ENCODE results near the gene IRX2. TPM values are rescaled to one million over a fixed set of nuclear protein-coding genes. Genes with fewer than 3 reads are reported as not detected.

Gene IRX2
- total and polyA plus RNA-seq, 8 donors, result 7.0 to 143 (median 8.6) TPM; not detected in 1

DNA sequence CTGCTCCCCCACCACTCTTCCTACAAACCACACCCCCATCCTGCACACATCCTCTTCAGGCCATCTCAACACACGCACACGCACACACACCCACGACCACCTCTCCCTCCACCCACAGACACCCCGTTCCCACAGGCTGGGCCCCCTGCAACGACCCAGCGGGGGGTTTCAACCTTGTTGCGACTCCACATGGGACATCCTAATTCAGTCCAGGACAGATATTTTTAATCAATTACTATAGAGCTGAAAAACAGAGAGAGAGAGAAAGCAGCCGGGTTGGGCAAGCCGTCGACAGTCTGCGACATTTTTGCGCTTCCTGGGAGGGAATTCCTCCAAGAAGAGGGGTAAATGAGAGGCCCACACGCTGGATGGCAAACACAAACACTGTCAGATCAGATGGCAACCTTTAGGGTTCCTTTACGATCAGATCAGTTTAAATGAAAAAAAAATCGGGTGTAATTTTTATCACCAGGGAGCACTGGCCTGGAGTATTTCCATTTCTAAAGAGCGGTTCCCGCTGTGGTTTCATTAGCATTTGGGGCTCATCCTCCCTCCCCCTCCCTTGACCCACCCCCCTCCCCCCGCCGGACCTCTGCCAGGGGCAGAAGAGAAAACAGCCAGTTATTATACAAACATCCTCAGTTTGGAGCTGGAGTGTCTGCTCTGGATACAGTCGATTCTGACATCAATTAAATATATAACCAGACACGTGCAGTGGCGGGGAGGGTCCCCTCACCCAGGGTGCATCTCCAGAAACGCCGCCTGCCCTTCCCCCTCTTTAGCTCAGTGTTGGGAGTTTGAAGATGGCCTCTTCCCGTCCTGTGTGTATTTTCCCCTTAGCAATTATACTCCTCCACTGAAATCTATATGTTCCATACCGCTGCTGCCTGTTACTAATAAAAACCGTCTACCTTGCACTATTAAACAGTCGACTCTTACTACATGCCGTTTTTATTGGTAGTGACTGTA, 2.3 kb upstream of the IRX2 start:
- TF ChIP-seq, protein P1, sequence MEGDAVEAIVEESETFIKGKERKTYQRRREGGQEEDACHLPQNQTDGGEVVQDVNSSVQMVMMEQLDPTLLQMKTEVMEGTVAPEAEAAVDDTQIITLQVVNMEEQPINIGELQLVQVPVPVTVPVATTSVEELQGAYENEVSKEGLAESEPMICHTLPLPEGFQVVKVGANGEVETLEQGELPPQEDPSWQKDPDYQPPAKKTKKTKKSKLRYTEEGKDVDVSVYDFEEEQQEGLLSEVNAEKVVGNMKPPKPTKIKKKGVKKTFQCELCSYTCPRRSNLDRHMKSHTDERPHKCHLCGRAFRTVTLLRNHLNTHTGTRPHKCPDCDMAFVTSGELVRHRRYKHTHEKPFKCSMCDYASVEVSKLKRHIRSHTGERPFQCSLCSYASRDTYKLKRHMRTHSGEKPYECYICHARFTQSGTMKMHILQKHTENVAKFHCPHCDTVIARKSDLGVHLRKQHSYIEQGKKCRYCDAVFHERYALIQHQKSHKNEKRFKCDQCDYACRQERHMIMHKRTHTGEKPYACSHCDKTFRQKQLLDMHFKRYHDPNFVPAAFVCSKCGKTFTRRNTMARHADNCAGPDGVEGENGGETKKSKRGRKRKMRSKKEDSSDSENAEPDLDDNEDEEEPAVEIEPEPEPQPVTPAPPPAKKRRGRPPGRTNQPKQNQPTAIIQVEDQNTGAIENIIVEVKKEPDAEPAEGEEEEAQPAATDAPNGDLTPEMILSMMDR (IDR thresholded peaks at IDR 0.05), result no peak
- TF ChIP-seq POLR2AphosphoS5 (IDR thresholded peaks at IDR 0.05) (no peak), POLR2A (IDR thresholded peaks at IDR 0.05) (no peak), EP300 (IDR thresholded peaks at IDR 0.05) (no peak)
- H3K27me3 ChIP-seq, result peaks cover 33 to 98% (median 81%) of the 10 kb centered on the region in 3 donors
- H3K27ac ChIP-seq, result peak overlapping the region; percentile 56 to 91 (median 87)
- no peaks in the 10 kb centered on the region for H3K9me3 ChIP-seq
- intact Hi-C loops (cut with DNase I; ENCODE audit: low total_unique reads), result no loop called here
- no peaks in the 10 kb centered on the region for H3K36me3 ChIP-seq
- DNase-seq, result no peak
- 9 to 23% (median 17%) methylated on average over 27 to 29 of the region's 29 CpGs for WGBS, 5 donors
- peak overlapping the region; percentile 42 to 68 (median 50) for H3K4me3 ChIP-seq
- peaks cover 30 to 80% (median 54%) of the 10 kb centered on the region in 4 donors for H3K4me1 ChIP-seq

DNA sequence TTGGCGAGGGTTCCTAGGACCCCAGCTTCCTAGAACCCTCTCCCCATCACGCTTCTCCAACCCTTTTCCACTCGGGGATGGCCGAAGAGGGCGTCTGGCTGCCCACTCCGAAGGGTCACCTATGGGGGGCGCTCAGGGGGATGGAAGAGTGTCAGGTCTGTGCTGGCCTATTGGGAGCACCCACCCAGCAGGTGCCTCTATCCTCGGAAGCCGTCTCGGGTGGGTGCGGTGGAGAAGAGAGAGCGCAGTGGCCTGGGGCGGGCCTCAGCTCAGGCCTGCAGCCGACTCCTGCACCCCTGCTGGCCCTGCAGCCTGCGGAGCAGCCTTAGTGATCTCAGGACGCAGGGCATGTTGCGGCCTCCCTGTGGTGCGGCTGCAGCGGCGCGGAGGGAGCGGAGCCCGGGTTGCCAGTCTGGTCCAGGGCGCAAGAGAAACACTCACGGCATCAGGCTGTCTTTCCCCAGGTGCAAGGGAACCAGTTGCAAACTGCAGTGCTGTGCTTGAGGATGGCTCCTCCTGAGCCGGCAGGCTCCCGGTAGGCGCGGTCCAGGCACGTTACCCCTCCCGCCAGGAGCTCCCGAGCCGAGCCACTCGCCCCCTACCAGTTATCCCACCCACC, 1.5 kb upstream of the IRX2 start:
- H3K9me3 ChIP-seq, result no peaks in the 10 kb centered on the region
- H3K27ac ChIP-seq, result peak overlapping the region; percentile 85 to 93 (median 87)
- H3K27me3 ChIP-seq, result peaks cover 40 to 98% (median 88%) of the 10 kb centered on the region in 3 donors
- peak; percentile 35 to 46 for DNase-seq
- intact Hi-C loops (cut with DNase I; ENCODE audit: low total_unique reads), result no loop called here
- 3 to 17% (median 6%) methylated on average over 19 to 34 of the region's 34 CpGs for WGBS, 5 donors
- peak overlapping the region; percentile 42 to 68 (median 50) for H3K4me3 ChIP-seq
- TF ChIP-seq, protein P1 (IDR thresholded peaks at IDR 0.05), result no peak
- TF ChIP-seq POLR2AphosphoS5 (IDR thresholded peaks at IDR 0.05) (no peak), POLR2A (IDR thresholded peaks at IDR 0.05) (no peak), EP300 (IDR thresholded peaks at IDR 0.05) (no peak)
- peaks cover 31 to 84% (median 58%) of the 10 kb centered on the region in 4 donors for H3K4me1 ChIP-seq
- H3K36me3 ChIP-seq, result no peaks in the 10 kb centered on the region

DNA sequence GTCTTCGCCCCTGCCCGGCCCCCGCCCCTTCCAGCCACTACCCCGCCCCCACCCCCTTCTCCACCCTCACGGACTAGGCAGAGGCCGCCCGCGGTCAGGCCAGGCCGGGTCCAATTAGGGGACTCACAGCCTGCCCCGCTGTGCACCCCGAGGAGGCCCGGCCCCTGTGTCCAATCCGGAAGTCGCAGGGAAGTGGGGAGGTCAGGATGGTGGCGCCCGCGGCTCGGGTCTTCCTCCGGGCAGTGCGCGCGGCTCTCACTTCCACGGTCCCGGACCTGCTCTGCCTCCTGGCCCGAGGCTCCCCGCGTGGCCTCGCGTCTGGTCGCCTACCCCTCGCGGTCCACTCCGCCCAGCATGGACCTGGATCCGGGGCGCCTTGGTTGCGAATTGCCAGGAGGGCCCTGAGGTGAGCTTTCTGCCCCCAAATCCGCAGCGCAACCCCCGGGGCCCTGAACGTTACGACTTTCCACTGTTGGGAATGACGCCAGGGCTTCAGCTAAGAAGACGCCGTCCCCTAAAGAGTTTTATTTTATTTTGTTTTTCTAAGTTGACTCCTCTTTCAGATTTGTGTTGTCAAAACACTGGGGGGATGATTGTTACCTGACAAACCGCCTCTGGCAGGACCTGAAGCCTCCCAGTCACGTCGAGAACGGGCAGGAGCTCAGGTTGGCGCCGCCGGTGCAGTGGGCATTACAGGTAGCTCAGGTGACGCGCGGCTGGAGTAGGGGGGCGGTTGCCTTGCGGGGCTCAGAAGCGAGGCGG, 763 bp upstream of the IRX2 start:
- TF ChIP-seq, protein P1 (IDR thresholded peaks at IDR 0.05), result no peak
- no peak for TF ChIP-seq EP300 (IDR thresholded peaks at IDR 0.05)
- no peak for TF ChIP-seq POLR2AphosphoS5 (IDR thresholded peaks at IDR 0.05)
- no peak for TF ChIP-seq POLR2A (IDR thresholded peaks at IDR 0.05)
- Histone ChIP-seq H3K4me3 (peak overlapping the region; percentile 42 to 68 (median 50)), H3K36me3 (no peaks in the 10 kb centered on the region), H3K9me3 (no peaks in the 10 kb centered on the region), H3K27me3 (peaks cover 36 to 98% (median 85%) of the 10 kb centered on the region in 3 donors), H3K4me1 (peaks cover 31 to 84% (median 58%) of the 10 kb centered on the region in 4 donors), H3K27ac (peak overlapping the region; percentile 85 to 93 (median 87))
- 3 to 6% (median 3%) methylated on average over 26 to 58 of the region's 58 CpGs for WGBS, 5 donors
- intact Hi-C loops (cut with DNase I; ENCODE audit: low total_unique reads), result no loop called here
- DNase-seq, result peak; percentile 60 to 62

Measured in stomach (tissue), 9 donors.